ENCODE results near the gene STK35. TPM values are rescaled to one million over a fixed set of nuclear protein-coding genes. Genes with fewer than 3 reads are reported as not detected.

The STK35 gene
- total and polyA plus RNA-seq, 2 of the 8 experiments (the other 6 are each of a cell fraction or from before 2014, with no cell fraction given), result 24.9 to 45.0 TPM

GRCh38 chr20:2171266-2171790 is 69.7 kb downstream of the STK35 start:
- Histone ChIP-seq H2BK12ac (ENCODE audit: low read depth, low read length) (no peak overlapping the region), H4K5ac (ENCODE audit: insufficient read length, low read depth, low read length) (no peak overlapping the region), H4K8ac (ENCODE audit: extremely low read depth, insufficient read depth, low read length) (no peak overlapping the region), H3K23me2 (ENCODE audit: low read depth, low read length) (no peaks in the 10 kb centered on the region), H3K27ac (ENCODE audit: low read depth, low read length) (no peak overlapping the region), H3K56ac (replicated peaks; ENCODE audit: insufficient read length, low read depth, low read length) (no peak overlapping the region), H3K79me1 (ENCODE audit: low read depth, low read length) (no peaks in the 10 kb centered on the region), H2AFZ (ENCODE audit: low read length) (no peak overlapping the region), H3K18ac (ENCODE audit: extremely low read depth, low read length) (no peak overlapping the region), H3K4me1 (replicated peaks in 1 of 4; ENCODE audit: control insufficient read depth in 3 of 4, insufficient read depth in 4 of 4, low read length in 3 of 4) (no peaks in the 10 kb centered on the region), H3K4me3 (ENCODE audit: extremely low read depth in 1 of 4, insufficient read depth in 2 of 4, low read depth in 3 of 4, low read length in 4 of 4) (no peak overlapping the region), H3K4ac (replicated peaks; ENCODE audit: insufficient read length, low read depth, low read length) (no peak overlapping the region), H2BK120ac (replicated peaks; ENCODE audit: low read depth, low read length) (no peak overlapping the region), H3K36me3 (ENCODE audit: control insufficient read depth in 2 of 4, insufficient read depth in 4 of 4, low read length in 3 of 4) (no peaks in the 10 kb centered on the region), H3K9me3 (ENCODE audit: insufficient read depth in 2 of 2, low read depth in 1 of 2, low read length in 1 of 2) (no peaks in the 10 kb centered on the region), H2AK5ac (ENCODE audit: low read depth, low read length) (no peak overlapping the region), H3K14ac (ENCODE audit: insufficient read length) (no peak overlapping the region), H3K27me3 (replicated peaks in 1 of 4; ENCODE audit: control insufficient read depth in 3 of 4, extremely low read depth in 1 of 4, insufficient read depth in 3 of 4, low read length in 3 of 4) (no peaks in the 10 kb centered on the region; a peak in 1 of 7 replicates), H2BK15ac (ENCODE audit: low read length) (no peak overlapping the region), H3K23ac (ENCODE audit: insufficient read length) (no peak overlapping the region), H3K9ac (replicated peaks in 1 of 4; ENCODE audit: extremely low read depth in 1 of 4, low read depth in 3 of 4, low read length in 3 of 4) (no peak overlapping the region), H2BK20ac (ENCODE audit: low read length) (no peak overlapping the region), H2BK5ac (ENCODE audit: low read depth, low read length) (no peak overlapping the region), H4K91ac (replicated peaks; ENCODE audit: insufficient read length, low read length) (no peak overlapping the region), H3K4me2 (ENCODE audit: insufficient read depth in 1 of 2, low read depth in 2 of 2, low read length in 2 of 2) (no peak overlapping the region), H4K20me1 (replicated peaks in 1 of 2; ENCODE audit: control insufficient read depth in 1 of 2, insufficient read depth in 2 of 2, low read length in 2 of 2) (peaks cover 0 to 1% of the 10 kb centered on the region in 2 experiments), H3K79me2 (ENCODE audit: control insufficient read depth in 1 of 2, insufficient read depth in 2 of 2, low read length in 2 of 2) (no peaks in the 10 kb centered on the region)
- ChIA-PET POLR2A (ENCODE audit: partially characterized antibody) (interaction anchor here (0.7 to 1.0 kb wide), 2 partner anchors 50 to 68 kb away, joined by 3 to 4 read pairs; no protein-coding TSS in a partner anchor), CTCF (ENCODE audit: partially characterized antibody) (interaction anchor here (0.7 to 4.5 kb wide), 19 partner anchors 9 to 401 kb away, joined by 3 to 48 read pairs (median 4); no protein-coding TSS in a partner anchor)
- FAIRE-seq (no peak), DNase-seq (ENCODE audit: low read depth in 1 of 2, low spot score in 2 of 2) (no peak)
- 90% methylated on average over 10 of the region's 10 CpGs; no CpG with 5 or more reads in 1 of the 2 experiments for WGBS, 2 experiments (ENCODE audit: extremely low coverage in 1 of 2, insufficient coverage in 1 of 2, insufficient read length in 1 of 2, insufficient replicate concordance in 2 of 2, low coverage in 1 of 2, low lambda C conversion rate in 2 of 2, missing lambda C conversion rate in 1 of 2)
- TF ChIP-seq NRF1 (IDR thresholded peaks at IDR 0.05; ENCODE audit: low read depth, low read length), result no peak
